ENCODE measurements around the gene ZNF678. TPM values are rescaled to one million over a fixed set of nuclear protein-coding genes. Genes with fewer than 3 reads are reported as not detected.

Gene ZNF678
- polyA plus RNA-seq (2013, experiment 1 of 2), result 15.4 TPM
- 17.5 TPM for polyA plus RNA-seq (2013, experiment 2 of 2)

DNA sequence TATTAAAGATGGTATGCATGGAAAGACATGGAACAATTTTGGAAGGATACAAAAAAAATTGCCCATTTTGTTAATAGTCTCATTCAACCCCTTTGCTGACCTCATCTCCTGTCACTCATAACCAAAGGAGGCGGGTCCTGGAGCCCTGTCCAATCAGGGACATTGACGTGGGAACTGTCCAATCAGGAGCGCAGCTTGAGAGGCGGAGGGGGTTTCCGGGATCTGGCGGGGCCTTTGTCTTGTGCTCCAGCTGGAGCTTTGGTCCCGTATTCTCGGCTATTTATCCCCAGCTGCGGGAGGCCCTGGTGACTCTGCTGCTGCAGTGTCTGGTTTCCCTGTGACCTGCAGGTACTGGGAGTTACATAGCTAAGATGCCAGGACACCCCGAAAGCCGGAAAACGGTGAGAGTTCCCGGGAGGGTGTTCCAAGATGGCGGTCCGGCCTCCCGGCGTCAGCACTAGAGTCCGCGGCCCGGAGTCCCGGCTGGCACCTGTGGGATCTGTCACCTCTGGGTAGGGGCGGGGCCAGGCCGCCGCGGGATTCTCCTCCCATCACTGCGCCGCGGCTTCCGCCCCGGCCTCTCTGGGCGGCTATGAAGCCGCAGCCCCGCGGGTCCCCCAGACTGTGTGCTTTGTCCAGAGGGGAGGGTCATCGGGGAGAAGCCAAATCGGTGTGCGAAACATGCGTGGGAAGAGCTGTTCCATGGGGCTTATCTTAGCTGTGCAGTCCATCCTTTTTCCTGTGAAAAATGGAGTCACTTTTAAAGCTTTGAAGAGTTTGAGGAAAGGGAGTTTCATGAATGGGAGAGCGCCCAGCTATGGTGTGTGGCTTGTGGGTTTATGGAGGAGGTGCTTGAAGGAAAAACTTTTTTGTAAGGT, at the start of gene ZNF678:
Gene ZNF678, plus strand, starts transcription at position 233 of the 878 bp plus-strand sequence. CDS start 87,436 bp downstream, outside the sequence.
- Histone ChIP-seq H3K27me3 (ENCODE audit: insufficient read depth, low read length) (no peaks in the 10 kb centered on the region), H3K27ac (ENCODE audit: low read depth, low read length) (peak within 1 kb of the TSS; percentile 99), H3K4me3 (ENCODE audit: low read length) (peak within 1 kb of the TSS; percentile 98), H3K9me3 (ENCODE audit: insufficient read depth, low read depth, low read length) (no peaks in the 10 kb centered on the region), H3K4me1 (ENCODE audit: insufficient read depth, low read length) (peaks cover 14% of the 10 kb centered on the region), H3K9ac (ENCODE audit: low read depth, low read length) (peak within 1 kb of the TSS; percentile 98), H3K36me3 (ENCODE audit: insufficient read depth, low read length) (peaks cover 5% of the 10 kb centered on the region; the same call in 1 of the 2 replicates)
- WGBS, result under 1% methylated on average over 39 of the region's 39 CpGs

DNA sequence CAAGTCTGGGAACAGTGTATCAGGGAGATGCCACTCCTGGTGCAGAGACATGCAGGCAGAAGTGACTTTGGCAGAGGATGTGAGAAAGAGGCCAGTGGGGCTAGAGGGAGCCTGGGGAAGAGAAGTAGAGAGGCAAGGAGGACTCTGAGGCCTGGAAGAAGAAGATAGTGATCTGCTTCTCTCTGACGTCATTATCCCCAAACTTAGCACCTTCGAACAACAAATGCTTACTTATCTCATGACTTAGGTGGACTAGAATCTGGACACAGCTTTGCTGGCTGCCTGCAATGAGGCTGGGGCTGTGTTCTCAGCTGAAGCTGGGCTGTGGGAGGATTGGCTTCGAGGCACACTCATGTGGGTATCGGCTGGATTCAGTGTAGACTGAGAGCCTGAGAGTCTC, 44.5 kb upstream of the ZNF678 start:
- no peak overlapping the region for H3K9ac ChIP-seq (ENCODE audit: low read depth, low read length)
- H3K36me3 ChIP-seq (ENCODE audit: insufficient read depth, low read length), result no peaks in the 10 kb centered on the region
- H3K27ac ChIP-seq (ENCODE audit: low read depth, low read length), result no peak overlapping the region
- H3K27me3 ChIP-seq (ENCODE audit: insufficient read depth, low read length), result no peaks in the 10 kb centered on the region
- no peaks in the 10 kb centered on the region for H3K9me3 ChIP-seq (ENCODE audit: insufficient read depth, low read depth, low read length)
- no peaks in the 10 kb centered on the region for H3K4me1 ChIP-seq (ENCODE audit: insufficient read depth, low read length)
- 92% methylated on average over 4 of the region's 4 CpGs for WGBS
- H3K4me3 ChIP-seq (ENCODE audit: low read length), result no peak overlapping the region

DNA sequence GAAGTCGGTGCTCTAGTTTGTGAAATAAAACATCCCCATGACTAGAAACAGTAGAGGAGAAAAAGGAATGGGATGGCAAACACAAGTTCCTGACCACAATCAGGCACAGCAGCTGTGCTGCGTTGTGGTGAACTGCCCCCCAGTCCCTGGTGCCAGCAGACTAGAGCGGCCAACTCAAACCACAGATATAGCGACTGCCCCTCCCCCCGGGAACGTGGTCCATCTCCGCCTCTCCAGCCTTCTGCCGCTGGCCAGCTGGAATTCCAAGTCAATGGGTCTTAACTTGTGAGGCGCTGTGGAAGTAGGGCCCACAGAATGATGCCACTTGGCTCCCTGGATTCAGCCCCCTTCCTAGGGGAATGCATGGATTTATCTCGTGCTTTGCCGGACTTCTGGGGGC, 41.6 kb upstream of the ZNF678 start:
- no peak overlapping the region for H3K27ac ChIP-seq (ENCODE audit: low read depth, low read length)
- H3K36me3 ChIP-seq (ENCODE audit: insufficient read depth, low read length), result no peaks in the 10 kb centered on the region
- 90% methylated on average over 11 of the region's 11 CpGs for WGBS
- H3K4me3 ChIP-seq (ENCODE audit: low read length), result no peak overlapping the region
- no peak overlapping the region for H3K9ac ChIP-seq (ENCODE audit: low read depth, low read length)
- no peaks in the 10 kb centered on the region for H3K4me1 ChIP-seq (ENCODE audit: insufficient read depth, low read length)
- H3K9me3 ChIP-seq (ENCODE audit: insufficient read depth, low read depth, low read length), result peaks cover 13% of the 10 kb centered on the region; the same call in 1 of the 2 replicates
- no peaks in the 10 kb centered on the region for H3K27me3 ChIP-seq (ENCODE audit: insufficient read depth, low read length)

DNA sequence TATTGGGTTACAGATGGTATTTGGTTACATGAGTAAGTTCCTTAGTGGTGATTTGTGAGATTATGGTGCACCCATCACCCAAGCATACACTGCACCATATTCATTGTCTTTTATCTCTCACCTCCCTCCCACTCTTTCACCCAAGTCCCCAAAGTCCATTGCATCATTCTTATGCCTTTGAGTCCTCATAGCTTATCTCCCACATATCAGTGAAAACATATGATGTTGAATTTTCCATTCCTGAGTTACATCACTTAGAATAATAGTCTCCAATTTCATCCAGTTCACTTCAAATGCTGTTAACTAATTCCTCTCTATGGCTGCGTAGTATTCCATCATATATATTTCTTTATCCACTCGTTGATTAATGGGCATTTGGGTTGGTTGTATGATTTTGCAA, 36.8 kb upstream of the ZNF678 start:
- Histone ChIP-seq H3K36me3 (ENCODE audit: insufficient read depth, low read length) (no peaks in the 10 kb centered on the region), H3K9ac (ENCODE audit: low read depth, low read length) (no peak overlapping the region), H3K4me1 (ENCODE audit: insufficient read depth, low read length) (no peaks in the 10 kb centered on the region), H3K4me3 (ENCODE audit: low read length) (no peak overlapping the region), H3K27ac (ENCODE audit: low read depth, low read length) (no peak overlapping the region), H3K27me3 (ENCODE audit: insufficient read depth, low read length) (no peaks in the 10 kb centered on the region), H3K9me3 (ENCODE audit: insufficient read depth, low read depth, low read length) (peaks cover 58% of the 10 kb centered on the region)
- 100% methylated on average over 1 of the region's 2 CpGs for whole genome bisulfite sequencing

DNA sequence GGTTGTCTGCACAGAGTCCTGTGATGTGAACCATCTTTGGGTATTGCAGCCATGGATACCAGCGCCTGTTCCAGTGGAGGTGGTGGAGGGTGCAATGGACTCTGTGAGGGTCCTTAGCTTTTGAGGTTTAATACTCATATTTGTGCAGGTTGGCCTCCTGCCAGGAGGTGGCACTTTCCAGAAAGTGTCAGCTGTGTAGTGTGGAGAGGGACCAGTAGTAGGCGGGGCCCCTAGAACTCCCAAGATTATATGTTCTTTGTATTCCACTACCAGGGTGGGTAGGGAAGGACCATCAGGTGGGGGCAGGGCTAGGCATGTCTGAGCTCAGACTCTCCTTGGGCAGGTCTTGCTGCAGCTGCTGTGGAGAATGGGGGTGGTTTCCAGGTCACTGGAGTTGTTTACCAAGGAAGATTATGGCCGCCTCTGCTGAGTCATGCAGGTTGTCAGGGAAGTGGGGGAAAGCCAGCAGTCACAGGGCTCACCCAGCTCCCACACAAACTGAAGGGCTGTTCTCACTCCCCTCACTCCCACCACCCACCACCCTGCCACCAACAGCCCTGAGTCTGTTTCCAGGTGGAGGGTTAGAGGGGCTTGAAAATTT, 31.2 kb upstream of the ZNF678 start:
- H3K27me3 ChIP-seq (ENCODE audit: insufficient read depth, low read length), result no peaks in the 10 kb centered on the region
- H3K9ac ChIP-seq (ENCODE audit: low read depth, low read length), result no peak overlapping the region
- no peak overlapping the region for H3K27ac ChIP-seq (ENCODE audit: low read depth, low read length)
- WGBS, result 94% methylated on average over 3 of the region's 3 CpGs
- peaks cover 82% of the 10 kb centered on the region for H3K9me3 ChIP-seq (ENCODE audit: insufficient read depth, low read depth, low read length)
- H3K4me1 ChIP-seq (ENCODE audit: insufficient read depth, low read length), result no peaks in the 10 kb centered on the region
- no peak overlapping the region for H3K4me3 ChIP-seq (ENCODE audit: low read length)
- H3K36me3 ChIP-seq (ENCODE audit: insufficient read depth, low read length), result no peaks in the 10 kb centered on the region

DNA sequence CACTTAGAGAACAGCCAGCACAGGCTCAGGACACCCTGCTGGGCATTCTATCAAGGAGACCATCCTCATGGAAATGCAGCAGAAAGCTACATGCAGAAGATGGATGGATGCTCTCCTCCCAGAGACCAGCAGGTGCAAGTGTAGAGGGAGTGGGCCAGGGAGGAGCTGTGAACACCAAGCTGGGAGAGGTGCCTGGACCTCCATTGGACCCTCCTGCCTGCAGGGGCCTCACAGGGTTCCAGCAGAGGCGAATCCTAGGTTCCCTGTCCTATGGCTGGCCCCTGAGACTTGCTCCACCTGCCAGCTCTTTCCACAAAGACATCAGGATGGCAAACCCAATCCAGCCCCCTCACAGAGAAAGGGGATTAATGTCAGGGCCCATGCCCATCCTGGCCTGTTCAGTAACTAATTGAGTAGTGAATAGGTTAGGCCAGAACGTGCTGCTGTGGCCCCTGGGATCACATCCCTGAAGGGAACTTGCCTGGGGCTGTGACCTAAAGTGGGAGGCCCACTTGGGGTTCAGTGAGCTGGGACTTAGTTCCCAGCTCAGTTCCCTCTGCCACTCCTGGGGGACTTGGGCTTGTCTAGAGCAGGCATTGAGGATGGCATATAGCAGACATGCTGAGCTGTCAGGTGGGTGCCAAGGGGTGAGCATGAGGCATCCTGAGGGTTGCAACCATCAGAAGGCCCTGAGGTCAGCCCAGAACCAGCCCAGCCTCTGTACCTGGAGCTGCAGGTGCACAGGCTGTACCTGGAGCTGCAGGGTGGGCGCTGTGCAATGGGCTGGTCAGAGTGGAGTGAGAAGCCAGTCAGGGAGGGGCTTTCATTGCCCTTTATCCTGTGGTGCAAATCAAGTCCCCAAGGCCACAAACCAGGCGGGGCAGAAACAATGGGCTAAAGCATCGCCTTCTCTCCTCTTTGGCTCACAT, 22.9 kb upstream of the ZNF678 start:
- H3K4me3 ChIP-seq (ENCODE audit: low read length), result no peak overlapping the region

DNA sequence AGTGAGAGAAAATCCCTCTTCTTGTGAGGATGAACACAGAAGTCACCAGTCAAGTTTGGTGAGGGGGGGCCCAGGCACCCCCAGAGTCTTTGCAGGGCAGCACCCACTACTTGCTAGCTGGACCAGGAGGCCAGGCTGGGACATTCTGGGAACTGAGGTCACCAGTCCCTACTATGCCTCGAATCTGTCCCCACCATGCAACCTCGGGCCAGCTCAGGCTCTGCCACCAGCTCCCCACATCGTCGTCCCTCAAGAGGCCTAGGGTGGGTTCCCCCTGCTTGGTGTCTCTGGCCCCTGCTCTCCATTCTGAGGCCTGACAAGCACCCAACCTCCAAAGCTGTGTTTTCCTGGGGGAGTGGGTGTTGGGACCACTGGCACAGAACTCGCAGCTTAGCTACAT, 22.2 kb upstream of the ZNF678 start:
- Histone ChIP-seq H3K27ac (ENCODE audit: low read depth, low read length) (no peak overlapping the region), H3K9me3 (ENCODE audit: insufficient read depth, low read depth, low read length) (peaks cover 4% of the 10 kb centered on the region; the same call in 1 of the 2 replicates), H3K36me3 (ENCODE audit: insufficient read depth, low read length) (no peaks in the 10 kb centered on the region), H3K4me1 (ENCODE audit: insufficient read depth, low read length) (no peaks in the 10 kb centered on the region), H3K4me3 (ENCODE audit: low read length) (no peak overlapping the region), H3K9ac (ENCODE audit: low read depth, low read length) (no peak overlapping the region), H3K27me3 (ENCODE audit: insufficient read depth, low read length) (peaks cover 20% of the 10 kb centered on the region)
- 96% methylated on average over 5 of the region's 5 CpGs for WGBS

More for the DNA sequence above, 22.9 kb upstream of the ZNF678 start:
- H3K36me3 ChIP-seq (ENCODE audit: insufficient read depth, low read length), result no peaks in the 10 kb centered on the region
- peaks cover 4% of the 10 kb centered on the region; the same call in 1 of the 2 replicates for H3K9me3 ChIP-seq (ENCODE audit: insufficient read depth, low read depth, low read length)
- H3K27me3 ChIP-seq (ENCODE audit: insufficient read depth, low read length), result peaks cover 20% of the 10 kb centered on the region
- no peaks in the 10 kb centered on the region for H3K4me1 ChIP-seq (ENCODE audit: insufficient read depth, low read length)
- WGBS, result 94% methylated on average over 5 of the region's 5 CpGs
- no peak overlapping the region for H3K27ac ChIP-seq (ENCODE audit: low read depth, low read length)
- H3K9ac ChIP-seq (ENCODE audit: low read depth, low read length), result no peak overlapping the region

DNA sequence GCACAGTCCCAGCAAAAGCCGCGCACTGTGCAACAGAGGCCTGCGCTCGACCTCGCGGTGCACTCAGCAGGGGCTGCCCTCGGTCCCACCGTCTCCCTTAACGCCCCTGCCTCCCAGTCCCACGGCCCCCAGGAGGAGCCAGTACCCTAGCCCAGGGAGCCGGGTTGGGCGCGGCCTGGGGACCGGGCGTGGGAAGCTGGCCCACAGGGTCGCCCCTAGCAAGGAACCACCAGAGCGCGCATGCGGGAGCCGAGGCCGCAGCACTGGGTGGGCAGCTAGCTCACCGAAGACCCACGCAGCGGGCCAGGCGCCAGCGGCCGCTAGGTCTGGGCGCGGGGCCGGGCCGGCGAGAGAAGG, 21.6 kb upstream of the ZNF678 start:
- peaks cover 20% of the 10 kb centered on the region for H3K27me3 ChIP-seq (ENCODE audit: insufficient read depth, low read length)
- no peak overlapping the region for H3K27ac ChIP-seq (ENCODE audit: low read depth, low read length)
- H3K36me3 ChIP-seq (ENCODE audit: insufficient read depth, low read length), result no peaks in the 10 kb centered on the region
- peaks cover 2% of the 10 kb centered on the region; the same call in 1 of the 2 replicates for H3K9me3 ChIP-seq (ENCODE audit: insufficient read depth, low read depth, low read length)
- WGBS, result 25% methylated on average over 32 of the region's 32 CpGs
- peak overlapping the region; percentile 68 for H3K4me3 ChIP-seq (ENCODE audit: low read length)
- no peaks in the 10 kb centered on the region for H3K4me1 ChIP-seq (ENCODE audit: insufficient read depth, low read length)
- peak overlapping the region; percentile 71 for H3K9ac ChIP-seq (ENCODE audit: low read depth, low read length)

DNA sequence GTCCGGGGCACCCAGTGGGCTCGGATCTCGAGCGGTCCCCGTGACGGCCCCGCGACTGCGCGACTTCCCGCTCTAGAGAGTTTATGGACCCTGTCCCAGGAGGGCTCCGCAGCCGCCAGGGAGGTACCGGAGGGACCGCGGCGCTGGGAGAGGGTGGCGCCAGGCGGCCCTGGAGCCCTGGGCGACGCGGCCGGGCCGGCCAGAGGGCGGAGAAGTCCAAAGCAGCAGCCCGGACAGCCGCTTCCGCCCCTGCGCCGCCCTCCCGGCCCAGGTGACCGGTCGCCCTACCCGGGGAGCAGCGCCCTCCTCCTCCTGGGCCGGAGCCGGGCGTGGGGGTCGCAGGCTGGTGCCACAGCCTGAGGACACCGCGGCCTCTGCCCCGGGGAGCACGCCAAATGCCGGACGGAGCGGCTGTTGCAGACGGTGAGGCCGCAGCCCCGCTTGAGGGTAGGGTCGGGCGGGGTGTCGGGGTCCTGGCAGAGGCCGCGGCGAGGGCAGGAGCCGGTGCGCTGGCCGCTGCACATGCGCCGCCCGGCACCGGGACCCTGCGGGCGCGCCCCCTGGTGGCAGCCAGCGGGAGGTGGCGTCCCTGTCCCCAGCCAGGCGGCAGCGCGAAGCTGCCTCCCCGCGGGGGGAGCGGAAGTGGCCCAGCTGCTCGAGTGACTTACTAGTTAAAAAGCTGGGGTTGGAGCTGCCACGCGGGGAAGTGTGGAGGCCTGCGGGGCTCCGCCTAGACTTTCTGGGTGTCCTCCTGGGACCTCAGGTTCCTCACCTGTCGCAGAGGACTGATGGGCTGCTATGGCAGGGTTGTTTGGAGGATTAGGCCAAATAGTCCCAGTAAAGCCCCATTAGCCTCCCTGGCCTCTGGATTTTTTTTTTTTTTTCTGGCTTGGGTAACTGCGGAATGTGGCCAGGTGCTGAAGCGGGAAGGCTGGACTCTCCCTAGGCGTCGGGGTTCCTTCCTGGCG, 20.9 kb upstream of the ZNF678 start:
- H3K27ac ChIP-seq (ENCODE audit: low read depth, low read length), result no peak overlapping the region
- peak overlapping the region; percentile 68 for H3K4me3 ChIP-seq (ENCODE audit: low read length)

More for the DNA sequence above, 20.9 kb upstream of the ZNF678 start:
- no peaks in the 10 kb centered on the region for H3K4me1 ChIP-seq (ENCODE audit: insufficient read depth, low read length)
- H3K9me3 ChIP-seq (ENCODE audit: insufficient read depth, low read depth, low read length), result no peaks in the 10 kb centered on the region
- H3K36me3 ChIP-seq (ENCODE audit: insufficient read depth, low read length), result no peaks in the 10 kb centered on the region
- peaks cover 20% of the 10 kb centered on the region for H3K27me3 ChIP-seq (ENCODE audit: insufficient read depth, low read length)
- H3K9ac ChIP-seq (ENCODE audit: low read depth, low read length), result peak overlapping the region; percentile 71
- 7% methylated on average over 84 of the region's 84 CpGs for WGBS

Data from HUES64 (cell line).